ENCODE results near the gene ITGAD. TPM values are rescaled to one million over a fixed set of nuclear protein-coding genes. Genes with fewer than 3 reads are reported as not detected.

ITGAD gene
- total RNA-seq, 1 donor from 2014 or later, result not detected

DNA sequence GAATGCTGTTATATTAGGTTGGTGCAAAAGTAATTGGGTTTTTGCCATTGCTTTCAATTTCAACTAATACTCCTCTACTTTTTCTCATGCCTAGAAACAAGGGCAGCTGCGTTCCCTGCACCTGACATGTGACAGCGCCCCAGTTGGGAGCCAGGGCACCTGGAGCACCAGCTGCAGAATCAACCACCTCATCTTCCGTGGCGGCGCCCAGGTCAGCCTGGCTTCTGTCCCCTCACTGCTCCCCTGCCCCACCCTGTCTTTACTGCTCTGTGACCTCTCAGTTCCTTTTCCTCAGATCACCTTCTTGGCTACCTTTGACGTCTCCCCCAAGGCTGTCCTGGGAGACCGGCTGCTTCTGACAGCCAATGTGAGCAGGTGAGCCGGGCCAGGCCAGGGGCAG is 16.4 kb upstream of the ITGAD start:
- TF ChIP-seq, protein P1, sequence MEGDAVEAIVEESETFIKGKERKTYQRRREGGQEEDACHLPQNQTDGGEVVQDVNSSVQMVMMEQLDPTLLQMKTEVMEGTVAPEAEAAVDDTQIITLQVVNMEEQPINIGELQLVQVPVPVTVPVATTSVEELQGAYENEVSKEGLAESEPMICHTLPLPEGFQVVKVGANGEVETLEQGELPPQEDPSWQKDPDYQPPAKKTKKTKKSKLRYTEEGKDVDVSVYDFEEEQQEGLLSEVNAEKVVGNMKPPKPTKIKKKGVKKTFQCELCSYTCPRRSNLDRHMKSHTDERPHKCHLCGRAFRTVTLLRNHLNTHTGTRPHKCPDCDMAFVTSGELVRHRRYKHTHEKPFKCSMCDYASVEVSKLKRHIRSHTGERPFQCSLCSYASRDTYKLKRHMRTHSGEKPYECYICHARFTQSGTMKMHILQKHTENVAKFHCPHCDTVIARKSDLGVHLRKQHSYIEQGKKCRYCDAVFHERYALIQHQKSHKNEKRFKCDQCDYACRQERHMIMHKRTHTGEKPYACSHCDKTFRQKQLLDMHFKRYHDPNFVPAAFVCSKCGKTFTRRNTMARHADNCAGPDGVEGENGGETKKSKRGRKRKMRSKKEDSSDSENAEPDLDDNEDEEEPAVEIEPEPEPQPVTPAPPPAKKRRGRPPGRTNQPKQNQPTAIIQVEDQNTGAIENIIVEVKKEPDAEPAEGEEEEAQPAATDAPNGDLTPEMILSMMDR (conservative IDR thresholded peaks at IDR 0.05; ENCODE audit: low read depth, low read length), result no peak
- DNase-seq (ENCODE audit: low read depth), result no peak
- no peak overlapping the region for H3K4me3 ChIP-seq (ENCODE audit: low read depth, low read length)

DNA sequence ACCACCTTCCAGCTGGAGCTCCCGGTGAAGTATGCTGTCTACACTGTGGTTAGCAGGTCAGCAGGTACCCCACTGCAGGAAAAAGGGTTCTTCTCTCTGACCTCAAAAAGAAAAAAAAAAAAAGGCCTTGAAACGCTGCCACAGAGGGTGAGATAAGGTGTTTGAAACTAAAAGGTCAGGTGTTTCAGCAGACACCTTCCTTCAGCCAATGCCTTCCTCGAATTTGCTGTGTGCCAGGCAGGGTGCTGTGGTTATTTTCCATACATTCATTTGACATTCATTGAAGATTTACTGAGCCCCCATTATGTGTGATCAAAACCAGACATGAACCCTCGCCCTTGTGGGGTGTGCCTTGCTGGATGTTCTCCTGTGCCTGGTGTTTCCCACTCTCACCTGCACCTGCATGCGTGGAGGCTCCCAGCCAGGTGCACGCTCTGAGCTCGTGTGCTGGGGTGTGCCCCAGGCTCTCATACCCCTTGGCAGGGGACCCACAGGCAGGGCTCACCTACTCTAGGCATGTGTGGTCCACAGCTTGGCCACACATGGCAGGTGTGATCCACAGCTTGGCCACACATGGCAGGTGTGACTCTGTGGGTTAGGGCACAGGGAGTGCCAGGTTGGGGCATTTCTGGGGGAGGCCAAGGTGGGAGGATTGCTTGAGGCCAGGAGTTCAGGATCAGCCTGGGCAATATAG is 15.8 kb upstream of the ITGAD start:
- no peak overlapping the region for H3K4me3 ChIP-seq (ENCODE audit: low read depth, low read length)
- DNase-seq (ENCODE audit: low read depth), result no peak
- TF ChIP-seq, protein P1 (conservative IDR thresholded peaks at IDR 0.05; ENCODE audit: low read depth, low read length), result no peak

DNA sequence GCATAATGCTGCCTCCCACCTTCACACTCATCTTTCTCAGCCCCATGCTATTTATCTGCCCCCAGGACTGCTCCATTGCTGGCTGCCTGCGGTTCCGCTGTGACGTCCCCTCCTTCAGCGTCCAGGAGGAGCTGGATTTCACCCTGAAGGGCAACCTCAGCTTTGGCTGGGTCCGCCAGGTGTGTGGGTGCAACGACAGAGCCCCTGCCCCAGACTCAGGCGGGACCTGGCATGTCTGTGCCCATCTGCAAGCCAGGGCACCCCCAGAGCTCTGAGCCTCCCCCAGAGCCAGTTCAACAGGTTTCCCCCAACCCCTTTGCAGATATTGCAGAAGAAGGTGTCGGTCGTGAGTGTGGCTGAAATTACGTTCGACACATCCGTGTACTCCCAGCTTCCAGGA is 12.9 kb upstream of the ITGAD start:
- no peak overlapping the region for H3K4me3 ChIP-seq (ENCODE audit: low read depth, low read length)
- DNase-seq (ENCODE audit: low read depth), result no peak
- TF ChIP-seq, protein P1 (conservative IDR thresholded peaks at IDR 0.05; ENCODE audit: low read depth, low read length), result no peak

DNA sequence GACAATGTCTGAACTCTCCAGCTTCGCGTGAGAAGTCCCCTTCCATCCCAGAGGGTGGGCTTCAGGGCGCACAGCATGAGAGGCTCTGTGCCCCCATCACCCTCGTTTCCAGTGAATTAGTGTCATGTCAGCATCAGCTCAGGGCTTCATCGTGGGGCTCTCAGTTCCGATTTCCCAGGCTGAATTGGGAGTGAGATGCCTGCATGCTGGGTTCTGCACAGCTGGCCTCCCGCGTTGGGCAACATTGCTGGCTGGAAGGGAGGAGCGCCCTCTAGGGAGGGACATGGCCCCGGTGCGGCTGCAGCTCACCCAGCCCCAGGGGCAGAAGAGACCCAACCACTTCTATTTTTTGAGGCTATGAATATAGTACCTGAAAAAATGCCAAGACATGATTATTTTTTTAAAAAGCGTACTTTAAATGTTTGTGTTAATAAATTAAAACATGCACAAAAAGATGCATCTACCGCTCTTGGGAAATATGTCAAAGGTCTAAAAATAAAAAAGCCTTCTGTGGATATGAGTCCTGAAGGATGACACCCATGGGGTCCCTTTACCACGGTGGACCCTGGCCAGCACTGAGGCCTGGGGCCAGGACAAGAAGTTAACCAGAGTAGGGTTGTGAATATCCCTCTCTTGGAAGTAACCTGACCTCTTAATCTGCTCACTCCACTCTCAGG is 10.5 kb upstream of the ITGAD start:
- no peak overlapping the region for H3K4me3 ChIP-seq (ENCODE audit: low read depth, low read length)
- TF ChIP-seq, protein P1 (conservative IDR thresholded peaks at IDR 0.05; ENCODE audit: low read depth, low read length), result peak; percentile 74
- no peak for DNase-seq (ENCODE audit: low read depth)

DNA sequence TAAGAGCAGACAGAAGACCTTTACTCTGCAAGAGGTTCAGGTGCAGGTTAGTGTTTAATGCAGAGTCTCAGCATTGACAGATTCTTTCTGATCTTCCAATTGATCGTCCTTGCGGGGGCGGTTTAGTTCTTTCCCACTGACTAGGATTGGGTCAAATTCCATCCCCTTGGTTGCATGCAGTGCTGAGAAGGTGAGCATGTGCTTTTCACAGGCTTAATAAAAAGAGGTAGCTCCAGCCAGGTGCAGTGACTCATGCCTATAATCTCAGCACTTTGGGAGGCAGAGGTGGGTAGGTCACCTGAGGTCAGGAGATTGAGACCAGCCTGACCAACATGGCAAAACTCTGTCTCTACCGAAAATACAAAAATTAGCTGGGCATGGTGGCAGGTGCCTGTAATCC is 7.5 kb upstream of the ITGAD start:
- no peak overlapping the region for H3K4me3 ChIP-seq (ENCODE audit: low read depth, low read length)
- DNase-seq (ENCODE audit: low read depth), result no peak
- TF ChIP-seq, protein P1 (conservative IDR thresholded peaks at IDR 0.05; ENCODE audit: low read depth, low read length), result no peak

DNA sequence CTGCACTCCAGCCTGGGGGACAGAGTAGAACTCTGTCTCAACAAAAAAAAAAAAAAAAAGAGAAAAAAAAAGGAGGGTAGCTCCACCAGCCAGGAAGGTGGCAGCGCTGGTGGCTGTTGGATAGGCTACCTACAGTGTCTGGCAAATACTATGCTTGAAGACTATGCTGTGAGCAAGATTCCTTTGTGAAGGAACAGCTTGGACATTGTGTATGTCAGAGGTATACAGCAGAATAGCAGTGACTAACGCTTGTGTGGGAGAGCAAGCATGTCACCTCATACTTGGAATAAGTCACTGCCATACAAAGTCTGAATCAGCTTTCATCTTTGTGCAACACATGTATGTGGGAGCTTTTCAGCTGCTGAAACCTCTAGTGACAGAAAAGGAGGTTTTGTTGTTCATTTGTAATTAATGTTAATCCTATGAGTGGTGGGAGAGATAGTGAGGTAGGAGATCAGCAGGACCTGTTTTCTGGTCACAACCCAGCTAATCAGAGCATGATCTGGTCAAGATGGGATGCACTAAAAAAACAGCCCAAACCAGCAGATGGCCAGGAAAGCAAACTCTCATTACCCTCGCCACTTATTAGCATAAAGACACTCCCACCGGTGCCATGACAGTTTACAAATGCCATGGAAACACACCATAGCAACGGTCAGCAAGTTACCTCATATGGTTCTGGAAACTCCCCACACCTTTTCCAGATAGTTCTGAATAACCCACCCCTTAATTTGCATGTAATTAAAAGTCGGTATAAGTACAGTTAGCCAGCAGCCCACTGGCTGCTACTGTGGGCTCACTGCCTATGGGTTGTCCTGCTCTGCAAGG is 6.8 kb upstream of the ITGAD start:
- TF ChIP-seq, protein P1 (conservative IDR thresholded peaks at IDR 0.05; ENCODE audit: low read depth, low read length), result no peak
- no peak overlapping the region for H3K4me3 ChIP-seq (ENCODE audit: low read depth, low read length)
- no peak for DNase-seq (ENCODE audit: low read depth)

Measured in epithelial cell of proximal tubule (primary cell).